Naive thymus-derived CD8-positive, alpha-beta T cell (primary cell): ENCODE measurements around the gene MRPL24. TPM values are rescaled to one million over a fixed set of nuclear protein-coding genes. Genes with fewer than 3 reads are reported as not detected.

ENCODE experiments used
- ATAC-seq, 2 donors: fragments of 150-1000 bp; cut with Tn5 transposase in 1 of 2; sonication (Bioruptor Pico), chemical (Tn5 transposase) in 1 of 2; 1 replicate in 1 of 2; 2 replicates in 1 of 2; pipeline ENCODE4 v1.10.0; 2021; ENCODE audit warnings: mild to moderate bottlenecking in 2 of 2, moderate library complexity in 2 of 2
- POLR2A ChIA-PET: fragments of 350-600 bp; sonication (Branson Sonifier 250); formaldehyde crosslinking; loops from one replicate; lab custom pipeline; 2021; ENCODE audit warnings: antibody characterized with exemption; lab: Charles Lee
- DNase-seq, 10 donors: peaks; one replicate each; pipeline versions ENCODE4 v3.0.0 to v3.0.0-alpha.2; 2020 to 2022
- H3K27ac Mint-ChIP-seq, 10 donors: one replicate each; pipeline ENCODE4 v1.8.0; 2020 to 2022; ENCODE audit warnings: mild to moderate bottlenecking in 10 of 10, mixed read lengths in 10 of 10, moderate library complexity in 4 of 10, inconsistent platforms in 1 of 10
- H3K27me3 Mint-ChIP-seq, 5 donors: one replicate each; pipeline ENCODE4 v1.8.0; 2021 to 2022; ENCODE audit warnings: mixed read lengths in 5 of 5
- H3K36me3 Mint-ChIP-seq, 3 donors: one replicate each; pipeline ENCODE4 v1.8.0; 2020 to 2022; ENCODE audit warnings: mixed read lengths in 3 of 3, mild to moderate bottlenecking in 2 of 3, inconsistent platforms in 1 of 3
- H3K4me1 Mint-ChIP-seq, 4 donors: one replicate each; pipeline ENCODE4 v1.8.0; 2021 to 2022; ENCODE audit warnings: mixed read lengths in 4 of 4
- H3K4me3 Mint-ChIP-seq, 10 donors: one replicate each; pipeline ENCODE4 v1.8.0; 2020 to 2022; ENCODE audit warnings: mild to moderate bottlenecking in 10 of 10, mixed read lengths in 10 of 10, moderate library complexity in 6 of 10, inconsistent platforms in 1 of 10
- H3K9me3 Mint-ChIP-seq, 9 donors: one replicate each; pipeline ENCODE4 v1.8.0; 2020 to 2022; ENCODE audit warnings: mixed read lengths in 9 of 9, mild to moderate bottlenecking in 3 of 9, inconsistent platforms in 1 of 9, moderate library complexity in 1 of 9
- polyA plus RNA-seq, 3 donors: library from polyadenylated mRNA; unstranded; fragments of 300-500 nt; fragmentation: Illumina TruSeq; gene quantifications; one replicate each; pipeline ENCODE4 v1.2.3, GENCODE V29; 2021
- total RNA-seq, 8 experiments: library from RNA in 2 of 8; stranded (reverse) in 2 of 8; gene quantifications; one replicate each; pipeline ENCODE4 v1.2.3 and lab custom pipeline; 2021 to 2026

MRPL24 gene
- total RNA-seq (10 to 100 TPM; 49.7 to 56.9 TPM), polyA plus RNA-seq (100 to 1,000 TPM in 2 of 3 donors, 10 to 100 TPM in 1; 98.6 to 109 (median 103) TPM), total RNA-seq (lab: John Stamatoyannopoulos, UW) (15.7 to 84.4 (median 27.0) reads per million in 6 experiments)

DNA sequence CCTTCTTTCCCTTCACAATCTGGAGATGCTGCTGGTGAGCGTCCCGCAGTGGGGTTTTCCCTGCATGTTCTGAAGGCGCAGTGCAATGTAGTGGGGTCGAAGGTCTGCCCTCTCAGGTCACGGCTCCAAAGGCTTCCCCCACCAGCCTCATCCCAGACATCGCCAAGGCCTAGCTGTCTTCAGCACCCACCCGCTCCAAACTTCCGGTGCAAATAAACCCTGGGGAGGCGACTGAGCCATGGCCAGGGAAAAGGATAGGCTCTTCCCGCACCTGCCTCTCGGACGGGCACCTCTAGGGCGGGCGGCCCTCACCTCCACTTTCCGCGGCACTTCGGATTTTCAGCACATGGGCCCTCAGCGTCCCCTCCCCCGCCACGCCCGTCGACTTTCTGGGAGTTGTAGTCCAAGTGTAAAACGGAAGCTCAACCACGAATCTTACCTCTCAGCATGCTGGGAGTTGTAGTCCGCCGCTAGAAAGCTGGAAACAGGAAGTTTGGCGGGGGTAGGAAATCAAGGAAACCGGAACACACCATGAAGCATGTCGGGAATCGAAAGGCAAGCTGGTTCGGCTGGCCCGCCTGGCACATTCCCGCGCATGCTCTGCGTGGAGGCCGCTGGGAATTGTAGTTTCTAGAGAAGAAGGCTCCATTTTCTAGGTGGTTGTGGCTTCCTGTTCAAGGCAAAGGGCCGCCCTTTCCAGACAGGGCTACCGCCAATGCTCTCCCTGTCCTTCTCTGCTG, at the start of gene MRPL24:
TSS of gene MRPL24 (minus strand) at position 348 of the 740 bp plus-strand sequence. CDS start 2,384 bp downstream, outside the sequence.
- DNase-seq (peak; percentile 85 to 99 (median 96)), ATAC-seq (peak; percentile 87 to 89)
- Mint-ChIP-seq H3K4me3 (peak within 1 kb of the TSS; percentile 92 to 99 (median 96)), H3K36me3 (peaks cover 0 to 41% (median 4%) of the 10 kb centered on the region in 3 donors), H3K4me1 (peaks cover 18 to 47% (median 44%) of the 10 kb centered on the region in 4 donors), H3K27ac (peak within 1 kb of the TSS; percentile 94 to 99 (median 98)), H3K27me3 (no peaks in the 10 kb centered on the region), H3K9me3 (peaks cover 0 to 2% (median 0%) of the 10 kb centered on the region in 9 donors)
- POLR2A ChIA-PET = interaction anchor here (0.6 to 4.4 kb wide), 14 partner anchors 10 to 240 kb away, joined by 3 to 104 read pairs (median 5); partner anchors contain the start of genes HDGF, ISG20L2, METTL25B and PRCC

- POLR2A ChIA-PET = no interaction called here
- peaks cover 3 to 25% (median 14%) of the 10 kb centered on the region in 4 donors for H3K4me1 Mint-ChIP-seq
- ATAC-seq = no peak
- H3K4me3 Mint-ChIP-seq = no peak overlapping the region
- peak overlapping the region in 4 of 10 donors; percentile 18 to 58 (median 36) for H3K27ac Mint-ChIP-seq
- H3K36me3 Mint-ChIP-seq = peaks cover 4 to 91% (median 12%) of the 10 kb centered on the region in 3 donors
- no peaks in the 10 kb centered on the region for H3K27me3 Mint-ChIP-seq
- H3K9me3 Mint-ChIP-seq = no peaks in the 10 kb centered on the region
- no peak for DNase-seq
Observed at GRCh38 chr1:156789621-156790318, 48.9 kb upstream of the MRPL24 start.

DNA sequence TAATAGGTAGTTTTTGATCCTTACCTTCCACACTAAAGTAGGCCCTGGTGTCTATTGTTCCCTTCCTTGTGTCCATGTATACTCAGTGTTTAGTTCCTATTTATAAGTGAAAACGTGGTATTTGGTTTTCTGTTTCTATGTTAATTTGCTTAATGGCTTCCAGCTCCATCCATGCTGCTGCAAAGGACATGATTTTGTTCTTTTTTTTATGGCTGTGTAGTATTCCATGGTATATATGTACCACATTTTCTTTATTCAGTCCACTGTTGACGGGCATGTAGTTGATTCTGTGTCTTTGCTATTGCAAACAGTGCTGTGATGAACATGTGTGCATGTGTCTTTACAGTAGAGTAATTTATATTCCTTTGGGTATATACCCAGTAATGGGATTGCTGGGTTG, 47.2 kb upstream of the MRPL24 start:
- Mint-ChIP-seq H3K4me3 (no peak overlapping the region), H3K27ac (peak overlapping the region in 1 of 10 donors; percentile 25), H3K9me3 (no peaks in the 10 kb centered on the region), H3K27me3 (no peaks in the 10 kb centered on the region), H3K4me1 (peaks cover 3 to 25% (median 15%) of the 10 kb centered on the region in 4 donors), H3K36me3 (peaks cover 2 to 88% (median 15%) of the 10 kb centered on the region in 3 donors)
- POLR2A ChIA-PET = interaction anchor here (0.7 kb wide), 1 partner anchor 215 kb away, joined by 3 read pairs; no protein-coding TSS in a partner anchor
- ATAC-seq (no peak), DNase-seq (no peak)

DNA sequence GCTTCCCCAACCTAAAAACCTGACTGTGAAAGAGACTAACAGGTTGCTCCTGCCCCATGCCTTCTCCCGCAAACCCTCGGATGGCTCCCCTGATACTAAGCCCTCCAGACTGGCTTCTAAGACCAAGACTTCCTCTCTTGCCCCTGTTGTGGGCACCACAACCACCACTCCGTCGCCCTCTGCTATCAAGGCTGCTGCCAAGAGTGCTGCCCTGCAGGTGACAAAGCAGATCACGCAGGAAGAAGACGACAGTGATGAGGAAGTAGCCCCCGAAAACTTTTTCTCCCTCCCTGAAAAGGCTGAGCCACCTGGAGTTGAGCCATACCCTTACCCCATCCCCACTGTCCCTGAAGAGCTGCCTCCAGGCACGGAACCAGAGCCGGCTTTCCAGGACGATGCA, 45.8 kb upstream of the MRPL24 start:
- POLR2A ChIA-PET = interaction anchor here (1.0 kb wide), 1 partner anchor 71 kb away, joined by 3 read pairs; no protein-coding TSS in a partner anchor
- Mint-ChIP-seq H3K27me3 (no peaks in the 10 kb centered on the region), H3K4me1 (peaks cover 3 to 30% (median 21%) of the 10 kb centered on the region in 4 donors), H3K36me3 (peaks cover 2 to 89% (median 22%) of the 10 kb centered on the region in 3 donors), H3K27ac (peak overlapping the region in 7 of 10 donors; percentile 10 to 90 (median 35)), H3K9me3 (no peaks in the 10 kb centered on the region), H3K4me3 (no peak overlapping the region)
- ATAC-seq (no peak), DNase-seq (no peak)

GRCh38 chr1:156785458-156785857, 44.6 kb upstream of the MRPL24 start:
- peaks cover 5 to 89% (median 25%) of the 10 kb centered on the region in 3 donors for H3K36me3 Mint-ChIP-seq
- ATAC-seq = no peak
- no peaks in the 10 kb centered on the region for H3K27me3 Mint-ChIP-seq
- no peak overlapping the region for H3K27ac Mint-ChIP-seq
- H3K9me3 Mint-ChIP-seq = no peaks in the 10 kb centered on the region
- H3K4me3 Mint-ChIP-seq = no peak overlapping the region
- H3K4me1 Mint-ChIP-seq = peaks cover 3 to 39% (median 26%) of the 10 kb centered on the region in 4 donors
- DNase-seq = no peak
- POLR2A ChIA-PET = interaction anchor here (0.7 kb wide), 1 partner anchor 74 kb away, joined by 3 read pairs; no protein-coding TSS in a partner anchor

GRCh38 chr1:156781585-156782186, 40.8 kb upstream of the MRPL24 start:
- H3K4me3 Mint-ChIP-seq = no peak overlapping the region
- H3K36me3 Mint-ChIP-seq = peaks cover 5 to 68% (median 16%) of the 10 kb centered on the region in 3 donors
- DNase-seq (no peak), ATAC-seq (no peak)
- no peaks in the 10 kb centered on the region for H3K27me3 Mint-ChIP-seq
- H3K4me1 Mint-ChIP-seq = peaks cover 22 to 42% (median 33%) of the 10 kb centered on the region in 4 donors
- POLR2A ChIA-PET = interaction anchor here (0.5 to 1.1 kb wide), 2 partner anchors 11 to 68 kb away, joined by 3 read pairs; no protein-coding TSS in a partner anchor
- H3K27ac Mint-ChIP-seq = peak overlapping the region in 4 of 10 donors; percentile 13 to 56 (median 36)
- no peaks in the 10 kb centered on the region for H3K9me3 Mint-ChIP-seq

GRCh38 chr1:156777573-156777972, 36.7 kb upstream of the MRPL24 start:
- Mint-ChIP-seq H3K4me3 (peak overlapping the region in 5 of 10 donors; percentile 1 to 29 (median 16)), H3K9me3 (no peaks in the 10 kb centered on the region), H3K27ac (peak overlapping the region; percentile 8 to 70 (median 52)), H3K27me3 (no peaks in the 10 kb centered on the region), H3K36me3 (peaks cover 5 to 48% (median 9%) of the 10 kb centered on the region in 3 donors), H3K4me1 (peaks cover 27 to 62% (median 50%) of the 10 kb centered on the region in 4 donors)
- POLR2A ChIA-PET = no interaction called here
- DNase-seq (no peak), ATAC-seq (peak in 1 of 2 donors; percentile 35)

- H3K4me3 Mint-ChIP-seq = peak overlapping the region in 1 of 10 donors; percentile 65
- ATAC-seq = no peak
- no peaks in the 10 kb centered on the region for H3K27me3 Mint-ChIP-seq
- POLR2A ChIA-PET = no interaction called here
- H3K9me3 Mint-ChIP-seq = no peaks in the 10 kb centered on the region
- DNase-seq = no peak
- peaks cover 27 to 63% (median 55%) of the 10 kb centered on the region in 4 donors for H3K4me1 Mint-ChIP-seq
- peak overlapping the region in 9 of 10 donors; percentile 1 to 70 (median 14) for H3K27ac Mint-ChIP-seq
- peaks cover 5 to 48% (median 5%) of the 10 kb centered on the region in 3 donors for H3K36me3 Mint-ChIP-seq
Observed at GRCh38 chr1:156776942-156777341, 36.1 kb upstream of the MRPL24 start.

DNA sequence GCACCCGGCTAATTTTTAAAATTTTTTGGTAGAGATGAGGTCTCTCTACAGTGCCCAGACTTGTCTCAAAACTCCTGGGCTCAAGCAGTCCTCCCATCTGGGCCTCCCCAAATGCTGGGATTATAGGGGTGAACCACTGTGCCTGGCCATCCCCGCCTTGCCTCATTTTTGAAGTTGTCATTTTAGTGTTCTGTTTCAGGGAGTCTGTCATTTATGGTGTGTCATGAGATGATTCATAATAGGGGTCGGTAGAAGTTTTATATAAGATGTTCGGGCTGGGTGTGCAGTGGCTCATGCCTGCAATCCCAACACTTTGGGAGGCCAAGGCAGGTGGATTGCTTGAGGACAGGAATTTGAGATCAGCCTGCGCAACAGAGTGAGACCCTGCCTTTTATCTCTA, 34.9 kb upstream of the MRPL24 start:
- H3K27ac Mint-ChIP-seq = peak overlapping the region in 6 of 10 donors; percentile 15 to 75 (median 44)
- DNase-seq (no peak), ATAC-seq (no peak)
- no peaks in the 10 kb centered on the region for H3K27me3 Mint-ChIP-seq
- peaks cover 27 to 60% (median 58%) of the 10 kb centered on the region in 4 donors for H3K4me1 Mint-ChIP-seq
- peak overlapping the region in 2 of 10 donors; percentile 1 to 31 for H3K4me3 Mint-ChIP-seq
- POLR2A ChIA-PET = interaction anchor here (0.7 kb wide), 1 partner anchor 1047 kb away, joined by 6 read pairs; no protein-coding TSS in a partner anchor
- H3K36me3 Mint-ChIP-seq = peaks cover 0 to 43% (median 4%) of the 10 kb centered on the region in 3 donors
- H3K9me3 Mint-ChIP-seq = no peaks in the 10 kb centered on the region

DNA sequence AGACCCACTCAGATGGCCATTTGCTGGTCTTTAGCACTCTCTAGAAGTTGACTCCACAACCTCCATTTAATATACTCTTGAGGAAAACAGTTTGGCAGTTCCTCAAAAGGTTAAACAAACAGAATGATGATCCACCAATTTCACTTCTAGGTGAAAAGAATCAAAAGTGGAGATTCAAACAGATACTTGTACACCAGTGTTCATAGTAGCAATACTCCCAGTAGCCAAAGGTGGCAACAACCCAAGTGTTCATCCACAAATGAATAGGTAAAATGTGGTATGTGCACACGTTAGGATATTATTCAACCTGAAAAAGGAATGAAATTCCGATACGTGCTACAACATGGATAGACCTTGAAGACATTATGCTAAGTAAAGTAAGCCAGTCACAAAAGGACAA, 32.7 kb upstream of the MRPL24 start:
- Mint-ChIP-seq H3K36me3 (peaks cover 0 to 51% (median 8%) of the 10 kb centered on the region in 3 donors), H3K4me3 (peak overlapping the region in 1 of 10 donors; percentile 18), H3K27ac (peak overlapping the region in 3 of 10 donors; percentile 10 to 39 (median 38)), H3K27me3 (no peaks in the 10 kb centered on the region), H3K9me3 (no peaks in the 10 kb centered on the region), H3K4me1 (peaks cover 37 to 78% (median 77%) of the 10 kb centered on the region in 4 donors)
- POLR2A ChIA-PET = no interaction called here
- ATAC-seq (peak; percentile 36 to 40), DNase-seq (no peak)

DNA sequence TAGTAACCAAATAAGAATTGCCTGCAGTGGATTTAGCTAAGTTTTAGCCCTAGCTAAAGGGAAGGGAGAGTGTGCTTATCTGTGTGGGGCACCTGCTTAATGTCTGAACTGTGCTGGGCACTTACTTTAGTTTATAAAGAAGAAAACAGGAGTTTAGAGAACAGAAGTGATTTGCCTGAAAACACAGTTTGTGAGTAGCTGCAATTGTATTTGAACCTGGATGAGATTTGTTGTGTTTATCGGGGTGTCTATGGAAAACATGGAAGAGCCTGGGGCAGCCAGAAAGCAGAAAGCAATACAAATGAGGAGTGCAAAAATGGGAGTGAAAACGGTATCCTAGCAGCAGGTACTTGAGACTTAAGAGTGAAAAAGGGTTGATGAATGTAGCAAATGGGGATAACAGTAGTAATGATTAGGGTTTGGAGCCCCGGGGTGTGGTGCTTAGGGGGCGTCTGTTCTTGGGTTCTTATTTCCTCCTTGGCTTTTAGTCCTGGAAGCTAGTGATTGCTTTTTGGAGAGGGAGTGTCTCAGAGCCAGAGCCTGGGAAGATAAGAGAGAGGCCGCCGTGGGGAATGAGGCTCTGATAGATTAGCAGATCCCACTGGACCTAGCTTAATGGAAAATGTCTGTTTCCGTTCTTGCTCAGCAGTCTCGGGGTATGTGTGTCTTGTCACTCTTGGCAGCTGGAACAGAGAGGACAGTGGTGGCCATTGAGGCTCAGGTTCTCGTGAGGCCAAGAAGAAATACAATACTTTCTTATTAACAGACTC, 32.0 kb upstream of the MRPL24 start:
- peaks cover 0 to 46% (median 8%) of the 10 kb centered on the region in 3 donors for H3K36me3 Mint-ChIP-seq

More for the DNA sequence above, 32.0 kb upstream of the MRPL24 start:
- POLR2A ChIA-PET = interaction anchor here (0.8 kb wide), 1 partner anchor 44 kb away, joined by 3 read pairs; the partner anchor contains the start of gene SH2D2A
- no peaks in the 10 kb centered on the region for H3K9me3 Mint-ChIP-seq
- peak overlapping the region in 4 of 10 donors; percentile 3 to 40 (median 34) for H3K27ac Mint-ChIP-seq
- H3K4me3 Mint-ChIP-seq = peak overlapping the region in 1 of 10 donors; percentile 21
- H3K4me1 Mint-ChIP-seq = peaks cover 37 to 79% (median 76%) of the 10 kb centered on the region in 4 donors
- H3K27me3 Mint-ChIP-seq = no peaks in the 10 kb centered on the region
- ATAC-seq (no peak), DNase-seq (no peak)
